Neural cell (in vitro differentiated cells): Measurements from ENCODE around the gene GORASP2. TPM values are rescaled to one million over a fixed set of nuclear protein-coding genes. Genes with fewer than 3 reads are reported as not detected.

Source experiments
- H2AFZ ChIP-seq: fragments of 200-600, 300-800 bp; sonication (generic), shearing (Covaris generic); 2 replicates; pipeline ENCODE4 v1.6.0; 2014; ENCODE audit warnings: low read depth, mild to moderate bottlenecking, antibody characterized with exemption, low read length, moderate library complexity
- H3F3A ChIP-seq: fragments of 200-600 bp; shearing (Covaris generic); 2 replicates; pipeline ENCODE4 v1.6.1; 2016; ENCODE audit warnings: mild to moderate bottlenecking, moderate library complexity, mixed read lengths, antibody characterized with exemption, low read length; ENCODE audit not compliant: insufficient read depth, poor library complexity, severe bottlenecking
- H3K27ac ChIP-seq: fragments of 200-600, 300-800 bp; sonication (generic), shearing (Covaris generic); 2 replicates; pipeline ENCODE4 v1.5.1; 2014; ENCODE audit warnings: mild to moderate bottlenecking, low read length, moderate library complexity
- H3K27me3 ChIP-seq: fragments of 300-800, 200-600 bp; sonication (generic), shearing (Covaris generic); 2 replicates; pipeline ENCODE4 v1.6.0; 2014; ENCODE audit warnings: mild to moderate bottlenecking, low read depth, low read length, moderate library complexity; ENCODE audit not compliant: insufficient read depth
- H3K36me3 ChIP-seq: fragments of 300-800, 200-600 bp; sonication (generic), shearing (Covaris generic); 2 replicates; pipeline ENCODE4 v1.5.1; 2014; ENCODE audit warnings: mild to moderate bottlenecking, antibody characterized with exemption, low read length, moderate library complexity; ENCODE audit not compliant: insufficient read depth
- H3K4me2 ChIP-seq: fragments of 300-800, 200-600 bp; sonication (generic), shearing (Covaris generic); 2 replicates; pipeline ENCODE4 v1.6.0; 2014; ENCODE audit warnings: mild to moderate bottlenecking, low read length
- H3K4me3 ChIP-seq: fragments of 300-800, 200-600 bp; sonication (generic), shearing (Covaris generic); 2 replicates; pipeline ENCODE4 v1.5.1; 2014; ENCODE audit warnings: mild to moderate bottlenecking, low read length, moderate library complexity
- H3K79me2 ChIP-seq: fragments of 200-600 bp; shearing (Covaris generic); replicated peaks from 2 replicates; pipeline ENCODE4 v1.6.0; 2014; ENCODE audit warnings: mild to moderate bottlenecking, low read length, moderate library complexity; ENCODE audit not compliant: insufficient read depth
- H3K9ac ChIP-seq: fragments of 300-800, 200-600 bp; sonication (generic), shearing (Covaris generic); 2 replicates; pipeline ENCODE4 v1.6.1; 2016; ENCODE audit warnings: mild to moderate bottlenecking, low read length, mixed read lengths
- H3K9me2 ChIP-seq: fragments of 200-600 bp; shearing (Covaris generic); 2 replicates; pipeline ENCODE4 v1.6.1; 2016; ENCODE audit warnings: mild to moderate bottlenecking, low read length, mixed read lengths; ENCODE audit not compliant: insufficient read depth
- H3K9me3 ChIP-seq: fragments of 200-600, 300-800 bp; sonication (generic), shearing (Covaris generic); 2 replicates; pipeline ENCODE4 v1.6.1; 2016; ENCODE audit warnings: mild to moderate bottlenecking, mixed run types, low read length, moderate library complexity, mixed read lengths
- H4K20me1 ChIP-seq: fragments of 200-600 bp; shearing (Covaris generic); 2 replicates; pipeline ENCODE4 v1.6.1; 2016; ENCODE audit warnings: mild to moderate bottlenecking, mixed run types; ENCODE audit not compliant: insufficient read depth
- EP300 ChIP-seq: fragments of 450-650 bp; conservative IDR thresholded peaks from 2 replicates; pipeline ENCODE4 v1.6.1; 2014; ENCODE audit warnings: antibody characterized with exemption, mild to moderate bottlenecking, moderate library complexity; ENCODE audit not compliant: poor library complexity, severe bottlenecking
- EZH2 ChIP-seq: fragments of 200-600, 300-800 bp; shearing (Covaris generic), sonication (generic); IDR thresholded peaks from 2 replicates; pipeline ENCODE4 v1.6.1; 2014; ENCODE audit warnings: antibody characterized with exemption, low read length, borderline replicate concordance, mild to moderate bottlenecking; ENCODE audit not compliant: insufficient read depth, poor library complexity, severe bottlenecking
- MXI1 ChIP-seq: fragments of 450-650 bp; conservative IDR thresholded peaks from 2 replicates; pipeline ENCODE4 v1.6.1; 2014; ENCODE audit warnings: antibody characterized with exemption, mild to moderate bottlenecking; ENCODE audit not compliant: poor library complexity, severe bottlenecking
- POLR2AphosphoS5 ChIP-seq: IDR thresholded peaks from 2 replicates; pipeline ENCODE4 v1.6.1; 2012
- RAD21 ChIP-seq: fragments of 450-650 bp; conservative IDR thresholded peaks from 2 replicates; pipeline ENCODE4 v1.6.1; 2014; ENCODE audit warnings: antibody characterized with exemption, mild to moderate bottlenecking, moderate library complexity
- SMC3 ChIP-seq: fragments of 450-650 bp; conservative IDR thresholded peaks from 2 replicates; pipeline ENCODE4 v1.6.1; 2014; ENCODE audit warnings: antibody characterized with exemption, mild to moderate bottlenecking, moderate library complexity; ENCODE audit not compliant: poor library complexity
- TAF1 ChIP-seq: IDR thresholded peaks from 2 replicates; pipeline ENCODE4 v1.6.1; 2012; ENCODE audit warnings: low read depth
- polyA plus RNA-seq: library from polyadenylated mRNA; depleted of rRNA; stranded (reverse); fragments of >200 nt; gene quantifications from 2 replicates; pipeline ENCODE4 v1.2.3, GENCODE V29; 2014
- TF ChIP-seq, protein P1 (sequence below): IDR thresholded peaks from 2 replicates; pipeline ENCODE4 v1.6.1; 2012; ENCODE audit warnings: borderline replicate concordance
- TF ChIP-seq, protein P2 (sequence below): fragments of 450-650 bp; IDR thresholded peaks from 2 replicates; pipeline ENCODE4 v1.5.1; 2014; ENCODE audit warnings: antibody characterized with exemption, mild to moderate bottlenecking, moderate library complexity; ENCODE audit not compliant: poor library complexity, severe bottlenecking

The GORASP2 gene
- polyA plus RNA-seq, 1 donor from 2014 or later = 20.4 TPM

DNA sequence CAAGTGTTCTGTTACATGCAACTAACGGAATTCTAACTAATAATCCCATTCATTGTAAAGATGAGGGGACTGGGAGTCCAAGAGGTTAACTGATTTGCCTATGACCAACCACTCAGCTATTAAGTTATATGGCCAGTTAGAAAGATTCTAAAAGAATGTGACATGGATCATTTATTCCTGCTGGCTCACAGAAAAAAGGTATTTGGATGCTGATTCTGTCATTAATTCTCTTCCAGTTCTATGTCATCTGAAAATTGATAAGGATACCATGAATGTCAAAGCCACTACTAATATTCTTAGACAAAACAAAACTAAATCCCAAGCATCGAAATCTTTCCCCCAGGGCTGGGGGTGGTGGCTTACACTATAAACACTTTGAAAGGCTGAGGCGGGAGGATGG is 41.2 kb upstream of the GORASP2 start:
- H4K20me1 ChIP-seq = no peaks in the 10 kb centered on the region
- TF ChIP-seq, protein P1, sequence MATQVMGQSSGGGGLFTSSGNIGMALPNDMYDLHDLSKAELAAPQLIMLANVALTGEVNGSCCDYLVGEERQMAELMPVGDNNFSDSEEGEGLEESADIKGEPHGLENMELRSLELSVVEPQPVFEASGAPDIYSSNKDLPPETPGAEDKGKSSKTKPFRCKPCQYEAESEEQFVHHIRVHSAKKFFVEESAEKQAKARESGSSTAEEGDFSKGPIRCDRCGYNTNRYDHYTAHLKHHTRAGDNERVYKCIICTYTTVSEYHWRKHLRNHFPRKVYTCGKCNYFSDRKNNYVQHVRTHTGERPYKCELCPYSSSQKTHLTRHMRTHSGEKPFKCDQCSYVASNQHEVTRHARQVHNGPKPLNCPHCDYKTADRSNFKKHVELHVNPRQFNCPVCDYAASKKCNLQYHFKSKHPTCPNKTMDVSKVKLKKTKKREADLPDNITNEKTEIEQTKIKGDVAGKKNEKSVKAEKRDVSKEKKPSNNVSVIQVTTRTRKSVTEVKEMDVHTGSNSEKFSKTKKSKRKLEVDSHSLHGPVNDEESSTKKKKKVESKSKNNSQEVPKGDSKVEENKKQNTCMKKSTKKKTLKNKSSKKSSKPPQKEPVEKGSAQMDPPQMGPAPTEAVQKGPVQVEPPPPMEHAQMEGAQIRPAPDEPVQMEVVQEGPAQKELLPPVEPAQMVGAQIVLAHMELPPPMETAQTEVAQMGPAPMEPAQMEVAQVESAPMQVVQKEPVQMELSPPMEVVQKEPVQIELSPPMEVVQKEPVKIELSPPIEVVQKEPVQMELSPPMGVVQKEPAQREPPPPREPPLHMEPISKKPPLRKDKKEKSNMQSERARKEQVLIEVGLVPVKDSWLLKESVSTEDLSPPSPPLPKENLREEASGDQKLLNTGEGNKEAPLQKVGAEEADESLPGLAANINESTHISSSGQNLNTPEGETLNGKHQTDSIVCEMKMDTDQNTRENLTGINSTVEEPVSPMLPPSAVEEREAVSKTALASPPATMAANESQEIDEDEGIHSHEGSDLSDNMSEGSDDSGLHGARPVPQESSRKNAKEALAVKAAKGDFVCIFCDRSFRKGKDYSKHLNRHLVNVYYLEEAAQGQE = no peak
- TF ChIP-seq, protein P2, sequence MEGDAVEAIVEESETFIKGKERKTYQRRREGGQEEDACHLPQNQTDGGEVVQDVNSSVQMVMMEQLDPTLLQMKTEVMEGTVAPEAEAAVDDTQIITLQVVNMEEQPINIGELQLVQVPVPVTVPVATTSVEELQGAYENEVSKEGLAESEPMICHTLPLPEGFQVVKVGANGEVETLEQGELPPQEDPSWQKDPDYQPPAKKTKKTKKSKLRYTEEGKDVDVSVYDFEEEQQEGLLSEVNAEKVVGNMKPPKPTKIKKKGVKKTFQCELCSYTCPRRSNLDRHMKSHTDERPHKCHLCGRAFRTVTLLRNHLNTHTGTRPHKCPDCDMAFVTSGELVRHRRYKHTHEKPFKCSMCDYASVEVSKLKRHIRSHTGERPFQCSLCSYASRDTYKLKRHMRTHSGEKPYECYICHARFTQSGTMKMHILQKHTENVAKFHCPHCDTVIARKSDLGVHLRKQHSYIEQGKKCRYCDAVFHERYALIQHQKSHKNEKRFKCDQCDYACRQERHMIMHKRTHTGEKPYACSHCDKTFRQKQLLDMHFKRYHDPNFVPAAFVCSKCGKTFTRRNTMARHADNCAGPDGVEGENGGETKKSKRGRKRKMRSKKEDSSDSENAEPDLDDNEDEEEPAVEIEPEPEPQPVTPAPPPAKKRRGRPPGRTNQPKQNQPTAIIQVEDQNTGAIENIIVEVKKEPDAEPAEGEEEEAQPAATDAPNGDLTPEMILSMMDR = no peak
- TF ChIP-seq EZH2 (no peak), SMC3 (no peak), EP300 (no peak), TAF1 (no peak), POLR2AphosphoS5 (no peak)
- H2AFZ ChIP-seq = no peak overlapping the region
- no peak overlapping the region for H3K9ac ChIP-seq
- H3K27ac ChIP-seq = no peak overlapping the region
- H3K9me3 ChIP-seq = no peaks in the 10 kb centered on the region
- H3K4me2 ChIP-seq = no peak overlapping the region
- H3F3A ChIP-seq = no peaks in the 10 kb centered on the region
- no peaks in the 10 kb centered on the region for H3K79me2 ChIP-seq
- no peaks in the 10 kb centered on the region for H3K9me2 ChIP-seq
- no peaks in the 10 kb centered on the region for H3K36me3 ChIP-seq
- no peak overlapping the region for H3K4me3 ChIP-seq
- no peaks in the 10 kb centered on the region for H3K27me3 ChIP-seq

DNA sequence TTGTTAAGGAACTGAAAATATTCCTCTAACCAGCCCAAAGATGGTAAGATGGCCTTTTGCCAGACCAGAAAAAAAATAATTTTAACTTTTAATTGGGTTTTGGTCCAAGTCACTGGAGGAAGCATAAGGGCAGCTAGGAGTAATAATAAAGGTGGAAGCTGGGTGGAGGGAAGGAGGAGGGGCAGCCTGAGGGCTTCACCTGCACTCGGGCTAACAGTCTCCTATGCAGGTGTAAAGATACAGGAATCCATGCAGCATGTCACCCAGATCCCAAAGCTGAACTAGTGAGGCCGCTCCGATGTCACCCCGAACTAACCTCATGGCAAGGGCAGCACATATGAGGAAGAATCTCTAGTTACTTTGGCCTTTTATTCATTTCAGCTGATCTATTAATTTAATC is 37.2 kb upstream of the GORASP2 start:
- no peak overlapping the region for H2AFZ ChIP-seq
- H3K9ac ChIP-seq = no peak overlapping the region
- no peaks in the 10 kb centered on the region for H3K9me2 ChIP-seq
- no peak overlapping the region for H3K4me3 ChIP-seq
- H4K20me1 ChIP-seq = no peaks in the 10 kb centered on the region
- H3K27me3 ChIP-seq = no peaks in the 10 kb centered on the region
- H3K36me3 ChIP-seq = no peaks in the 10 kb centered on the region
- no peaks in the 10 kb centered on the region for H3F3A ChIP-seq
- H3K4me2 ChIP-seq = no peak overlapping the region
- TF ChIP-seq EP300 = no peak
- TF ChIP-seq, protein P1 = no peak
- no peak for TF ChIP-seq RAD21
- TF ChIP-seq EZH2 = no peak
- TF ChIP-seq MXI1 = no peak
- no peak for TF ChIP-seq SMC3
- TF ChIP-seq POLR2AphosphoS5 = no peak
- no peak for TF ChIP-seq TAF1
- TF ChIP-seq, protein P2 = no peak
- no peaks in the 10 kb centered on the region for H3K9me3 ChIP-seq
- no peaks in the 10 kb centered on the region for H3K79me2 ChIP-seq
- H3K27ac ChIP-seq = no peak overlapping the region
